WTC11 (cell line): ENCODE results near the gene CCDC8. TPM values are rescaled to one million over a fixed set of nuclear protein-coding genes. Genes with fewer than 3 reads are reported as not detected.

Experiments
- ATAC-seq: fragments of 200-7000 bp; cut with Tn5 transposase; 2 replicates; pipeline ENCODE4 v1.10.0; 2021; ENCODE audit warnings: mild to moderate bottlenecking, moderate library complexity
- CTCF ChIA-PET: fragments of 300-600 bp; sonication (Branson Sonifier 250); formaldehyde crosslinking; loops from one replicate; lab custom pipeline; 2021; ENCODE audit warnings: antibody characterized with exemption; lab: Charles Lee
- POLR2A ChIA-PET: fragments of 350-600 bp; sonication (Branson Sonifier 250); formaldehyde crosslinking; loops from one replicate; lab custom pipeline; 2021; ENCODE audit warnings: antibody characterized with exemption; lab: Charles Lee
- DNase-seq: peaks from one replicate; pipeline ENCODE4 v3.0.0; 2021; ENCODE audit warnings: low spot score
- H3K27ac Mint-ChIP-seq: 2 replicates; pipeline ENCODE4 v1.8.0; 2021; ENCODE audit warnings: mixed read lengths
- H3K27me3 Mint-ChIP-seq: 2 replicates; pipeline ENCODE4 v1.8.0; 2021; ENCODE audit warnings: low read depth, mild to moderate bottlenecking, moderate library complexity, mixed read lengths
- H3K36me3 Mint-ChIP-seq: 2 replicates; pipeline ENCODE4 v1.8.0; 2021; ENCODE audit warnings: mixed read lengths
- H3K4me1 Mint-ChIP-seq: 2 replicates; pipeline ENCODE4 v1.8.0; 2022; ENCODE audit warnings: mixed read lengths
- H3K4me3 Mint-ChIP-seq: 2 replicates; pipeline ENCODE4 v1.8.0; 2021; ENCODE audit warnings: mild to moderate bottlenecking, moderate library complexity, mixed read lengths
- H3K9me3 Mint-ChIP-seq: 2 replicates; pipeline ENCODE4 v1.8.0; 2021; ENCODE audit warnings: mixed read lengths
- ATF3 ChIP-seq: sonication (generic); formaldehyde crosslinking; conservative IDR thresholded peaks from 2 replicates; pipeline ENCODE4 v1.8.1; 2022; ENCODE audit warnings: mild to moderate bottlenecking, missing genetic modification reagents
- CDX4 ChIP-seq: fragments of 250-450 bp; sonication (Bioruptor Pico); IDR thresholded peaks from 2 replicates; pipeline ENCODE4 v1.9.0; 2021; ENCODE audit warnings: moderate library complexity, mild to moderate bottlenecking, inconsistent platforms, borderline replicate concordance
- E2F5 ChIP-seq: sonication (generic); formaldehyde crosslinking; IDR thresholded peaks from 2 replicates; pipeline ENCODE4 v1.8.1; 2022; ENCODE audit warnings: mild to moderate bottlenecking, moderate library complexity, missing genetic modification reagents
- ELF4 ChIP-seq: sonication (generic); formaldehyde crosslinking; IDR thresholded peaks from 2 replicates; pipeline ENCODE4 v1.8.1; 2022; ENCODE audit warnings: low read depth, mild to moderate bottlenecking, moderate library complexity, missing genetic modification reagents
- FOXP4 ChIP-seq: sonication (generic); formaldehyde crosslinking; IDR thresholded peaks from 2 replicates; pipeline ENCODE4 v1.8.0; 2022; ENCODE audit warnings: mild to moderate bottlenecking, missing genetic modification reagents
- IRF1 ChIP-seq: sonication (generic); formaldehyde crosslinking; IDR thresholded peaks from 2 replicates; pipeline ENCODE4 v1.8.0; 2023; ENCODE audit warnings: missing genetic modification reagents
- JUN ChIP-seq: sonication (generic); formaldehyde crosslinking; IDR thresholded peaks from 2 replicates; pipeline ENCODE4 v1.8.0; 2023; ENCODE audit warnings: mild to moderate bottlenecking, missing genetic modification reagents
- NFATC4 ChIP-seq: fragments of 250-450 bp; sonication (Bioruptor Pico); IDR thresholded peaks from 2 replicates; pipeline ENCODE4 v1.9.0; 2021; ENCODE audit warnings: mild to moderate bottlenecking
- NR3C1 ChIP-seq: sonication (generic); formaldehyde crosslinking; conservative IDR thresholded peaks from 2 replicates; pipeline ENCODE4 v1.8.1; 2023; ENCODE audit warnings: low read depth, mild to moderate bottlenecking, missing genetic modification reagents
- PREB ChIP-seq: sonication (generic); formaldehyde crosslinking; IDR thresholded peaks from 2 replicates; pipeline ENCODE4 v1.8.1; 2022; ENCODE audit warnings: mild to moderate bottlenecking, missing genetic modification reagents, moderate library complexity, borderline replicate concordance
- SMAD4 ChIP-seq: sonication (generic); formaldehyde crosslinking; IDR thresholded peaks from 2 replicates; pipeline ENCODE4 v1.8.0; 2022; ENCODE audit warnings: mild to moderate bottlenecking, missing genetic modification reagents
- SOX15 ChIP-seq: fragments of 250-450 bp; sonication (Bioruptor Pico); IDR thresholded peaks from 2 replicates; pipeline ENCODE4 v1.9.0; 2021; ENCODE audit warnings: mild to moderate bottlenecking
- TCF7 ChIP-seq: sonication (generic); formaldehyde crosslinking; IDR thresholded peaks from 2 replicates; pipeline ENCODE4 v1.8.0; 2022; ENCODE audit warnings: mild to moderate bottlenecking, low read depth, missing genetic modification reagents, moderate library complexity
- TEAD4 ChIP-seq: sonication (generic); formaldehyde crosslinking; IDR thresholded peaks from 2 replicates; pipeline ENCODE4 v1.8.0; 2022; ENCODE audit warnings: mild to moderate bottlenecking, missing genetic modification reagents
- ZBTB21 ChIP-seq: sonication (generic); formaldehyde crosslinking; IDR thresholded peaks from 2 replicates; pipeline ENCODE4 v1.8.1; 2023; ENCODE audit warnings: mild to moderate bottlenecking, missing genetic modification reagents, borderline replicate concordance
- ZNF281 ChIP-seq: sonication (generic); formaldehyde crosslinking; IDR thresholded peaks from 2 replicates; pipeline ENCODE4 v1.8.0; 2023; ENCODE audit warnings: mild to moderate bottlenecking, missing genetic modification reagents
- ZNF396 ChIP-seq: fragments of 250-450 bp; sonication (Bioruptor Pico); IDR thresholded peaks from 2 replicates; pipeline ENCODE4 v1.8.0; 2021; ENCODE audit warnings: mild to moderate bottlenecking, moderate library complexity, borderline replicate concordance
- ZNF532 ChIP-seq: fragments of 250-450 bp; sonication (Bioruptor Pico); IDR thresholded peaks from 2 replicates; pipeline ENCODE4 v1.9.0; 2021; ENCODE audit warnings: mild to moderate bottlenecking, borderline replicate concordance
- total RNA-seq: library from RNA; stranded (reverse); gene quantifications from 3 replicates; pipeline ENCODE4 v1.2.3, GENCODE V29; 2021

CCDC8 gene
- total RNA-seq, 1 experiment from 2014 or later = 25.7 TPM

GRCh38 chr19:46367426-46367825 is 45.9 kb downstream of the CCDC8 start:
- no peak for ATAC-seq
- H3K36me3 Mint-ChIP-seq = peaks cover 15% of the 10 kb centered on the region
- CTCF ChIA-PET = no interaction called here
- POLR2A ChIA-PET = no interaction called here
- no peak overlapping the region for H3K4me3 Mint-ChIP-seq
- no peaks in the 10 kb centered on the region for H3K9me3 Mint-ChIP-seq
- peaks cover 25% of the 10 kb centered on the region for H3K4me1 Mint-ChIP-seq
- no peaks in the 10 kb centered on the region for H3K27me3 Mint-ChIP-seq
- no peak overlapping the region for H3K27ac Mint-ChIP-seq
- TF ChIP-seq E2F5 (CRISPR knock-in tag) (no peak), ZBTB21 (CRISPR knock-in tag) (no peak), ZNF396 (CRISPR knock-in tag) (no peak), NR3C1 (CRISPR knock-in tag) (no peak), TCF7 (no peak), SOX15 (CRISPR knock-in tag) (no peak), ELF4 (CRISPR knock-in tag) (no peak), IRF1 (CRISPR knock-in tag) (no peak), JUN (CRISPR knock-in tag) (no peak), ZNF532 (CRISPR knock-in tag) (no peak), ZNF281 (CRISPR knock-in tag) (no peak), ATF3 (CRISPR knock-in tag) (no peak), NFATC4 (CRISPR knock-in tag) (no peak), PREB (no peak), TEAD4 (CRISPR knock-in tag) (no peak), FOXP4 (CRISPR knock-in tag) (no peak), SMAD4 (CRISPR knock-in tag) (no peak), CDX4 (CRISPR knock-in tag) (no peak)
- no peak for DNase-seq
